ENCODE measurements around the gene COL1A1.
A peak's percentile ranks its signal among the peaks of the same experiment; 100 is the strongest.

Gene COL1A1

DNA sequence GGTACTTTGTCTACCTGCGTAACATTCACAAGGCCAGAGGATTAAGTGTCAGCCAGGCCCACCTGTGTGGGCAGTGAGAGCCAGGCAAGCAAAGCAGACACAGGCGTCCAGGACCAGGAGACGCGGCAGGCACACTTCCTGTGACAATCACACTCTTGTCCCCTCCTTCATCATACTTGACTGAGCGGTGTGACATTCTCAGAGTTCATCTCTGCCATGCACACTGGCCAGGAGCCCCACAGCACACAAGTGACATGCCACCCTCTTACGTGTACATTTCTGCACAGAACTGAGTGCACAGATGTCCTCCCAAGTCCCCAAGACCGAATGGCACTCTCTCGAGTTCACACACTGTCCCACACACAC, 59.7 kb downstream of the COL1A1 start:
- DNase-seq (ENCODE audit: low read depth, low spot score) = no peak

DNA sequence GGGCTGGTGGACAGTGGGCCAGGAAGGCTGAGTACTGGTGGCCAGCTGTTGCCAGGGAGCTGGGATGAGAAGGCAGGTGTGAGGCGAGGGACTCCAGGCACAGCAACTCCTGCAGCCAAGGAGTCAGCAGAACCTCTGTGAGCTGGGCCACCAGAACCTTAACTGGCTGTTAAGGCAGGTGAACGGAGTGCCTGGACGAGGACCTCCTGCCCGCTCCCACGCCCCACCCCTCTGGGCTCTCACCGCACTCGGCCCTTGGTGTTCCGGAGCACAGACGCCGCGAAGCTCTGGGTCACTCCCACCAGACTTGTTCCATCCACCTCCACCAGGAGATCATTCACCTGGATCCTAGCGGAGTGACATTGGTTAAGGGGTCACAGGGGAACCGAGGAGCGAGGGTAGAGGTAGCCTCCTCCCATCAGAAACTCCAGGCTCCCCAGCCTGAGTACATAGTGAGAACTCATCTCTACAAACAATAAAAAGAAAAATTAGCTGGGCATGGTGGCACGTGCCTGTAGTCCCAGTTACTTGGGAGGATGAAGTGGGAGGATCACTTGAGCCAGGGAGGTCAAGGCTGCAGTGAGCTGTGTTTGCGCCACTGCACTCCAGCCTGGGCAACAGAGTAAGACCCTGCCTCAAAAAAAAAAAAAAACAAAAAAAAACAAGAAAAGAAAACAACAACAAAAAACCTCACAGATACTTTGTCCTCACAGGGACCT, 60.2 kb downstream of the COL1A1 start:
- no peak for DNase-seq (ENCODE audit: low read depth, low spot score)

DNA sequence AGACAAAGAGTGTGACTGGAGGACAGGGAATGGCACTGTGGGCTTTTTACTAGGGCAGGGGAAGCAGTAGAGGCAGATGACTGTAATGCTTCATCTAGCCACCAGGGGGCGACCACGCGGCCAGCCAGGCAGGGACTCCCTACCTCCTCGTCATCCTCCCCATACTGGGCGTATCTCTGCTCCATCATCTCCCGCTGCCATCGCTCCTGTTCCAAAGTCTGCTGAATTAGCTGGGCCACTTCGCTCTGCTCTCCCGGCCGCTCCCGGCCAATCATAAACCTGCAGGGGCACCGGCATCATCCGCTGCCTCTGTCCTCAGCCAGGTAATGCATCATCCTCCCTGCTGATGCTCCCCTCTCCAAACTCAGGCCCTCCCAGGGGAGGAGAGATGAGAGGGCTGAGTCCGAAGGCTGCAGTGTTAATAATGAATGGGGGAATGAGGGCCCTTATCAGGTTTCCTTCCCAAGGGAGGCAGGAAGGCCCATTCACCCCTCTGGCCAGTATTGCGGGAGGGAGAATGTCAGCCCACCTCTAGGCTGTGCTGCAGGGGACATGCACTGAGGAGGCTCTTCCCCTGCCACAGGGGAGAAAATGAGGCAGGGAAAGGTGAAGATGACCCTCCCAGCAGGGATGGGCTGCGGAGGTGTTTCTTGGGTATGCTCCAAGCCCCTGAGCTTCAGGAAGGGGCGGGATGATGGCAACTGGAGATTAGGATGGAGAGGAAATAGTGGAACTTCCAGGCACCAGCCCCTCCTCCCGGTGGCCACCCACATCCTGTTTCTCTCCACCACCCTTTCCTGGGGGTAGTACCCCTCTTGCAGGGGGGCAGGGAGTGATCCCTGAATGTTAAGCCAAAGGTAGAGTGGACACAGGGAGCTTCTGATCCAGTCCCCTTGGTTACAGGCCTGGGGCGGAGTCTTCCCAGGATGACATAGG, 61.2 kb downstream of the COL1A1 start:
- peak; percentile 64 for DNase-seq (ENCODE audit: low read depth, low spot score)

DNA sequence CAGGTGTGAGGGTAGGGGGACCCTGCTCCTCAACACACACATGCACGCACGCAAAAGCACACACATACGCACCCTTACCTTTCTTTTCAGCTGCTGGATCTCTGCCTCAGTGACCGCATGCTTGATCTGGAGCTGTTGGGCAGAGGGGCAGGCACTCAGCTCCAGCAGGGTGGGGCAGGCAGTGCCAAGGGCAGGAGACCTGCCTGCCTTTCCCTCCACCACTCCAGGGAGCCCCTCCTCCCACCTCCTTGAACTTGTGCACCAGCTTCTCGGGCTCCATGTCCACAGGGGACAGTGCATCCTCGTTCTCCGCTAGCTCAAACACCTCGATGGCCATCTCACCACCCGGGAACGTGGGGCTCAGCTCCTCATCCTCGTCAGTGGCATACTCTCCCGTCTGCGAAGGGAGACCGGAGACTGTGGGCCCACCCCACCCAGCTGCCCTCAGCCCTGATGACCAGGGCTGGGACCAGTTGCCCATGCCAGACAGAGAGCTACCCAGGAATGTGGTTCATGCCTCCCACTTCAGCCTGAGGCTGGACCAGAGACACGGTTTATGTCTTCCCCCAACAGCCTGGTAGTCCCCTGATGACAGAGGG, 62.1 kb downstream of the COL1A1 start:
- DNase-seq (ENCODE audit: low read depth, low spot score) = no peak

DNA sequence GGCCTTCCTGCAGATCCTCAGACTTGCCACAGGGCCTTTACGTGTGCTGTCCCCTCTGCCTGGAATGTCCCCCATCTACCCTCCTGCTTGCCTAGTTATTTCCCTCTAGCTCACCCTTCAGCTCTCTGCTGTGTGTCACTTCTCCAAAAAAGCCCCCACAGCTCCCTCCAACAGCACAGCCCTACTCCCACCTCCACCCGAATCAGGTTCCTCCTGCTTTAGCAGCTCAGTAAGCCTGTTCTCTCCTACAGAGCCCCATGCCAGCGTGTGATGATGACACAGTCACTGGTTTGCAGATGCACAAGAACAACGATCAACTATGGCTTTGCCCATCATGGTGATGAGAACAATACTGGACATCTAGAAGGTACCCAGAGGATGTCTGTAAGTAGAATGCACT, 64.4 kb downstream of the COL1A1 start:
- no peak for DNase-seq (ENCODE audit: low read depth, low spot score)

DNA sequence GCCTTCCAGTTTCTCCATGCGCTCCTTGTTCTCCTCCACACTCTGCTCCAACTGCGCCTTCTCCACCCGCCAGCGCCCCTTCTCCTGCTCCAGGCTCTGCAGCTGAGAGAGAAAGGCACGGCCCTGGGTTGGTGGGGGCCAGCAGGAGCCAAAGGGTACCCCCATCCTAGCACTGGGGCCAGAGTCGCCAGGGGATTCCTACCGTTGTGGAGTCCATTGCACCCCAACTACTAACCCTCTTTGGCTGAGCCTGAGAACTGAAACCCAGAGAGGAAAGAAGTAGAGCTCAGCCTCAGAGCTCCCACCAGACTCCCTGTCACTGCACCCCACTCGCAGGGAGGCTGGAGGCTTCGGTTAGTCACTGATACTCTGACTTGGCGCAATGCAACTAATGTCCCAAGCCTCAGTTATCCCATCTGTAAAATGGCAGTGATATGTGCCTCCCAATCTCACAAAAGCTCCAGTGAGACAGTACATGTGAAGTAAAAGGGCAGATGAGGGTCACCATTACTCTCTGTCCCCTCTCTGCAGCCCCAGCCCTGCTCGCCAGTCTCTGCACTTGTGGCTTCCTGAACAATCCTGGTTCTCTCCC, 65.2 kb downstream of the COL1A1 start:
- DNase-seq (ENCODE audit: low read depth, low spot score) = no peak

DNA sequence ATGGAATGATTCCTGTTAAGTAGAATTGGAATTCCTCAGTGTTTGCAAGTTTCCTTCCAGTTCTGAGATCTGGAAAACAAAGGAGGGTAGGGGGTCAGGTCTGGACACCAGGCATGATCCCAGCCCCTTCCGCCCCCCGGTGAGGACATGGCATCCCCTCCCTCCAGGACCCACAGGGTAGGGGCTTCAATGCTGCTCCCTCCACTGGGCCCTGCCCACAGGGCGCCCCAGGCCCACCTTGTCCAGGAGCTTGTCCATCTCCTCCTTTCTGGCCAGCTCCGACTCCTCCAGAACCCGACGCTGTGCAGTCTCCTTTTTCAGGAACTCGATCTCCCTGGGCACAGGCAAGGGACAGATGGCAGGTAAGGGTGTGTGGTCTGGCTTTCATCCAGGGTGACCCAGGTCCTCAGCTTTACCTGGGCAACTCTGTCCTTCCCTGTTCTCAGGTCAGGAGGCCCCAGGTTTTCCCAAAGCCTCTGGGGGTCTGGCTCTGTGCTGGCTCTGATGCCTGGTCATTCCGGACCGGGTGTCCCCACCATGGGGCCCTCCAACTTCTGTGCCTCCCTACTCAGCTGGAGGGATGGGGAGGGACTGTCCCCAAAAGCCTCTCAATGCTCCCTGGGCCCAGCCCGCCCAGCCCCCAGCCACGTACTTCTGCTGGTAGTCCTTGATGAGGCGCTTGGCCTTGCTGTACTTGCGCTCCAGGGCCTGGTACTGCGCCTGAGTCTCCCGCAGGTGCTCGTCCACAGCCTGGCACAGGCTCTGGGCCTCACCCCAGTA, 65.9 kb downstream of the COL1A1 start:
- no peak for DNase-seq (ENCODE audit: low read depth, low spot score)

DNA sequence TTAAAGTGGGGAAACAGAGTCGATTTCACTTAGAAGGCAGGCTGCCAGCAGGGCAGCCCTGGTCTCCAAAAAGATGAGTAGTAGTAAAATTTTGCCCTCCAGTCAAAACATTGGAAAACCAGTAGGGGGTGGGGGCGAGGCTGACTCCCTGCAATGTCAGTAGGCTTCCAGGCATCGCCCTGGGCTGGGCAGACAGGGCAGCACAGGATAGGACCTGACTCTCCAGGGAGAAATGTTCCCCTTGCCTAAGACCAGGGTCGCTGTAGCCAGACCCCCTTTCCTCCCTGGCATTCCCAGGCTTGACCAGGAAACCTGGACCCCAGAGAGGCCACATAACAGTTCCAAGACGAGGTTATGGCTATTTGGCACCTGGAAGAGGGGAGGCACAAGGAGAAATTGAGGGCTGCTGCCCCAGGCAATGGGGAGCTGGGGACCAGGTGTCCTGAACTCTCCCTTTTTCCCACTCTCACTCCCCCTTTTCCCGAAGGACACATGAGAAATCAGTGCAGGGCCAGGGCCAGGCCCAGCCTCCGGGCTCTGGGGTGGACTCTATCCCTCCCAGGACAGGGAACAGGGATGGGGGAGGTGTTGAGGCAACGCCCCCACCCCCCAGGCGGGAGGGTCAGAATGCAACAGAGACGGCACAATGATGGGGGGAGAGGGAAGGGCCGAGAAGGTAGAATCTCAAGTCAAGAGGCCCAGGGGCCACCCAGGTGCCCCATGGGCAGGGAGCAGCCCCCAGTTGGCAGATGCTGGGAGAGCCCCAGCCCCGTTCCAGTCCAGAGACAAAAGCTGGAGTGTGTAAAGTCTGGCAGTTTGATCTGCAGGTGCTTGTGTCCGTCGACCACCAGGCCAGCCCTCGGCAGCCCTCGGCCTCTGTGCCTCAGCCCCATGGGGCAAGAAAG, 67.0 kb downstream of the COL1A1 start:
- no peak for DNase-seq (ENCODE audit: low read depth, low spot score)

DNA sequence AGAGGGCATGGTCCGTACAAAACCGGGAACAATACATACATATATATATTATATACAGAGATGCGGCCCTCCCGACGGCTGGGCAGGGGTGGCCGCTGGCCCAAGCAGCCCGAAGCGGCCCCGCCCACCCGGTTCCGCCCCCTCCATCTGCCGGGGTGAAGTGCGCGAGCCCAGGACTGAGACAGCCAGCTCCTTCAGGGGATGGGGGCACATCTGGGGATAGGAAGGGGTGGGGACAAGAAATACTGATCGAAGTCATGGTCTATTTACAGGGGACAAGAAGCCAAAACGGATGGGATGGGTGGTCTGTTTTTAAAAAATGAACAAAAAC, 67.7 kb downstream of the COL1A1 start:
- DNase-seq (ENCODE audit: low read depth, low spot score) = no peak
